WTC11 (cell line): ENCODE results near the gene ZNF467.

Experiments
- CREB1 ChIP-seq: sonication (generic); formaldehyde crosslinking; IDR thresholded peaks from 2 replicates; pipeline ENCODE4 v1.8.0; 2023; ENCODE audit warnings: mild to moderate bottlenecking, missing genetic modification reagents
- CREM ChIP-seq: sonication (generic); formaldehyde crosslinking; IDR thresholded peaks from 2 replicates; pipeline ENCODE4 v1.8.1; 2022; ENCODE audit warnings: mild to moderate bottlenecking, missing genetic modification reagents, moderate library complexity
- CTCF ChIP-seq: fragments of 200-600 bp; IDR thresholded peaks from 2 replicates; pipeline ENCODE4 v1.8.0; 2022; ENCODE audit warnings: antibody characterized with exemption
- GRHL2 ChIP-seq: fragments of 250-450 bp; sonication (Bioruptor Pico); IDR thresholded peaks from 2 replicates; pipeline ENCODE4 v1.8.0; 2022; ENCODE audit warnings: mild to moderate bottlenecking, moderate library complexity; ENCODE audit not compliant: insufficient replicate concordance, severe bottlenecking
- GTF2I ChIP-seq: fragments of 250-450 bp; sonication (Bioruptor Pico); conservative IDR thresholded peaks from 2 replicates; pipeline ENCODE4 v1.4.0; 2021; ENCODE audit warnings: mild to moderate bottlenecking
- JUN ChIP-seq: sonication (generic); formaldehyde crosslinking; IDR thresholded peaks from 2 replicates; pipeline ENCODE4 v1.8.0; 2023; ENCODE audit warnings: mild to moderate bottlenecking, missing genetic modification reagents
- KAT7 ChIP-seq: sonication (generic); formaldehyde crosslinking; IDR thresholded peaks from 2 replicates; pipeline ENCODE4 v1.8.1; 2023; ENCODE audit warnings: missing genetic modification reagents, mild to moderate bottlenecking, borderline replicate concordance
- NFYB ChIP-seq: sonication (generic); formaldehyde crosslinking; conservative IDR thresholded peaks from 2 replicates; pipeline ENCODE4 v1.8.0; 2022; ENCODE audit warnings: low read depth, missing genetic modification reagents
- PRDM15 ChIP-seq: sonication (generic); formaldehyde crosslinking; IDR thresholded peaks from 2 replicates; pipeline ENCODE4 v1.8.0; 2022; ENCODE audit warnings: missing genetic modification reagents
- STAT6 ChIP-seq: sonication (generic); formaldehyde crosslinking; conservative IDR thresholded peaks from 2 replicates; pipeline ENCODE4 v1.8.1; 2023; ENCODE audit warnings: mild to moderate bottlenecking, low read depth, missing genetic modification reagents, moderate library complexity
- ZNF512 ChIP-seq: sonication (generic); formaldehyde crosslinking; IDR thresholded peaks from 2 replicates; pipeline ENCODE4 v1.8.1; 2022; ENCODE audit warnings: missing genetic modification reagents, borderline replicate concordance

- TF ChIP-seq ZNF512 (no peak), CTCF (no peak), STAT6 (CRISPR knock-in tag) (no peak), CREB1 (CRISPR knock-in tag) (no peak), NFYB (CRISPR knock-in tag) (no peak), CREM (CRISPR knock-in tag) (no peak), JUN (CRISPR knock-in tag) (no peak), PRDM15 (CRISPR knock-in tag) (no peak), GRHL2 (CRISPR knock-in tag) (no peak), GTF2I (no peak), KAT7 (CRISPR knock-in tag) (no peak)
These were observed 57.1 kb downstream of the ZNF467 start for GRCh38 chr7:149716007-149716931.
